HFF-Myc (cell line): ENCODE data around the gene GCSAM.

Source experiments
- DNase-seq: peaks from one replicate; pipeline ENCODE4 v3.0.0-alpha.2; 2011; ENCODE audit warnings: low read depth; ENCODE audit errors: extremely low read depth
- H3K4me3 ChIP-seq: replicated peaks from 2 replicates; pipeline ENCODE4 v1.5.1; 2011; ENCODE audit warnings: low read depth, mild to moderate bottlenecking, control low read depth, low read length
- TF ChIP-seq, protein P1 (sequence below): IDR thresholded peaks from 2 replicates; pipeline ENCODE4 v1.5.1; 2012; ENCODE audit warnings: mild to moderate bottlenecking, low read depth, low read length, control low read depth; ENCODE audit errors: missing control alignments

GCSAM gene

DNA sequence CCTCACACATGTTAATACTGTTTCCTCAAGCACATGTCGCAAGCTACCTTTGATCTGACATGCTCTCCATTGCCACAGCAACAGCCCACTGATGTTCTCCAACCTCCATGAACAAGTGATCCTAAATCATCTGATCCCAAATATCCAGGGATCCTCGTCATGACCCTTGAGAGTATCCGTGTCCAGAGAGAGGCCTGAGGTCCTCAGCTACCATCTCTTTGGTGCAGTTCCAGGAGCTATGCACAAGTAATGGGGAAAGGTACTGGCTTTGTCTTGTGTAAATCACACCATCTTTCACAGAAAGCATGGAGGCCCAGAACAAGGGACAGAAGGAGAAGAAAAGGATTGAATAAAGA, 2.4 kb downstream of the GCSAM start:
- H3K4me3 ChIP-seq, result no peak overlapping the region
- TF ChIP-seq, protein P1, sequence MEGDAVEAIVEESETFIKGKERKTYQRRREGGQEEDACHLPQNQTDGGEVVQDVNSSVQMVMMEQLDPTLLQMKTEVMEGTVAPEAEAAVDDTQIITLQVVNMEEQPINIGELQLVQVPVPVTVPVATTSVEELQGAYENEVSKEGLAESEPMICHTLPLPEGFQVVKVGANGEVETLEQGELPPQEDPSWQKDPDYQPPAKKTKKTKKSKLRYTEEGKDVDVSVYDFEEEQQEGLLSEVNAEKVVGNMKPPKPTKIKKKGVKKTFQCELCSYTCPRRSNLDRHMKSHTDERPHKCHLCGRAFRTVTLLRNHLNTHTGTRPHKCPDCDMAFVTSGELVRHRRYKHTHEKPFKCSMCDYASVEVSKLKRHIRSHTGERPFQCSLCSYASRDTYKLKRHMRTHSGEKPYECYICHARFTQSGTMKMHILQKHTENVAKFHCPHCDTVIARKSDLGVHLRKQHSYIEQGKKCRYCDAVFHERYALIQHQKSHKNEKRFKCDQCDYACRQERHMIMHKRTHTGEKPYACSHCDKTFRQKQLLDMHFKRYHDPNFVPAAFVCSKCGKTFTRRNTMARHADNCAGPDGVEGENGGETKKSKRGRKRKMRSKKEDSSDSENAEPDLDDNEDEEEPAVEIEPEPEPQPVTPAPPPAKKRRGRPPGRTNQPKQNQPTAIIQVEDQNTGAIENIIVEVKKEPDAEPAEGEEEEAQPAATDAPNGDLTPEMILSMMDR, result no peak
- no peak for DNase-seq

DNA sequence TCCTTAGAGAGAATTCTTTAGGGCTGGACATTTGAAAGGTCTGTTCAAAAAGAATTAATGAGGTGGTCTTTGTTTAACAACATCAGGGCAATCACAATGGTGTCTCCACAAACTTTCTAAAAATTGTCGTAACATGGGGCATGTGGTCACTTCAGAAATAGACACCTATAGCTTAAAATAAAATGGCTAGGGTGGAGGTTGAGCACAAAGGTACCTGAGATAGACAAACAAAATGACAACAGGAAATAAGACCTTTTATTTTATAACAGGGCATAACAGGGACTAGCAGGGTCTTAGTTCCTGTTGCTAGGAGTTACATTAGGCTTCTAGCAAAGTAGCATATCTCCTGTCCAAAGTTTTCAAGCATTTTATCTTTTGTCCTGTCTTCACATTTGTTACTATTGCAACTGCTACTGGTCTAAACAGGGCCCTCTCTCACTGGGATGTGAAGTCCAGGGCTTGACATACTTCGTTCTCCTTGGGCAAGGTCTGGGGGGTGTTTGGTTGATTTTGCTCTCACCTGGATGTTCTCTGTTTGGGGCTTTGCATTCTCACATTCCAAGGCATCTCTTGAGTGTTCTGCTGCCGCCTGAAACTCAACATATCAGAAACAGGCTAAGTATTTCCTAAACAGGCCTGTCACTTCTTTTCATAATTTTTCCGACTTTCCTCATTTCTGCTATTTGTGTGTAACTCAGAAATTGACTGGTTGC, 3.0 kb downstream of the GCSAM start:
- TF ChIP-seq, protein P1, result no peak
- H3K4me3 ChIP-seq, result no peak overlapping the region
- no peak for DNase-seq

DNA sequence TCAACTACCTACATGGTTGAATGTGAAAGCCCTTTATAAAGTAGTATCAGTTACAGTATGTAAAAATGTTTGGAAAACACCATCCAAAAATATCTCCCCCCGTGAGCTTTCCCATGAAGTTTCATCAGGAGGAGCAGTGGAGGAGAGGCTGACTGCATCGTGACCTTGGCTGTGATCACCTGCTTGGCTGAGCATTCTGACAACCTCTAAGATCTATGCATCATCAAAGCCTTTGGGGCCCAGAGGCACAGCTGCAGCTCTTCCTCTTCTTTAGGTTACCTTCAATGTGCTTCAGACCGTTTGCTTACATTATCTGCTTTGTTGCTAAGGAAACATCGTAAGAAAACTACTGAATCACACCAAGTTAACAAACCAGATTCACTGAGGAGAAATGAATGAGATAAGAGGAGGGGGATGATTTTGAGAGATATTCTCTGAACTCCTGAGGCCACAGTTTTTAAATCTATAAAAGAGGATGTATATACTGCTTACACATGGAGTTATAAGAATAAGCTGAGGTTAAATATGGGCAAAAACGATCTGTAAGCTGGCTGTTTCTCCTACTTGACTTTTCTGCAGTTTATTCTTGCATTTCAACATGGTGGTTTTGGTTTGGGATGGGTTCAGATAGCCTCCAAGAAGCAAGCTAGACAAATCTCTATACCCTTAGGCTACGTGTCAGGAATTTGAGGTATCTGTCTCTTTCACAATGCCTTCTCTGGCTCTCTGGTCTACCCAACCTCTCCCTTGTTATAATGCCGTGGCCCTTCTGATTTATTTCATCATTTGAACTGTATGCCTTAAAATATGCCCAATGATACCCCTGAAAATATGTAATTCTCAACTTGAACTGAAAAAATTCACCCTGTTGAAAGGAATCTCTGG, 4.0 kb downstream of the GCSAM start:
- DNase-seq, result no peak
- TF ChIP-seq, protein P1, result no peak
- no peak overlapping the region for H3K4me3 ChIP-seq

DNA sequence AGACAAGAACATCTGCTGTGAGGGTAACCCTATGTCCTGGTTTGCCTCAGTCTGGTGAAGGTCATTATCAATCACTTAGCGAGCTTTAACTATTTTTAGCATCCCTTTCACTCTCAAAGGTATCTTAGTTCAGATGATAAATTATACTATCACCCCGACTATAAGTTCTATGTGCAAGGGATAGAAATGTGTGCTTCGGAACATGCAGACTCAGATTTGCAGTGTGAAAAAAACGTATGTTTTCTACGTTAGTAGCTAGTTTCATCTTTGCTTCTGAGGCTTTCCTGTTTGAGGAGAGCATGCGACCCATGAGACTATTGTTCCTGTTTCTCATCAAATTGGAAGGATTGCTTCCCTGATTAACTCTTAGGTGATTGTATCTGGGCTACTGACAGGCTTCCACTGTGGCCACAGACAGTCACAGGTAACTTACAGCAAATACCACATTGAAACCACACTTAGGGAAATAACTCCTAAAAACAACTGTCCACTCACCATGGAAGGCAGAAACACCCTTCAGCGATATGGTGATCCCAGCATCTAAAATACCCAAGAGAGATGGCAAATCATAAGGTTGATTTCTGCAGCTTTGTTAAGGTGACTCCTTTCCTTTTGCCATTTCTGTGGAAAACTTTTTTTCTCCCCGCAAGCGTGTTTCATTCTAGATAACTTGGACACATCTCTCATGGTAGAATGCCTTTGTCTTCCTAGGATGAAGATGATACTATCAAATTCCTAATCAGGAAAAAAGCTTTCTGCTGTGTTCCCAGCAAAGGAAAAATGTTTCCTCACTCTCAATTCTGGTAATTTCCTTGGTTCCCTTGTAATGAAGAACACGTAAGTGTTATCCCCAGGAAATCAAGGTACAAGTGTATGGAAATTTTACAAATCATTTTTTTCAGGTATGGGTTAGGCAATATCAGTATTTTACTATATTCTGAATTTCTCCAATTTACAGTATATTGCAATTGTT, 5.2 kb downstream of the GCSAM start:
- DNase-seq, result no peak
- TF ChIP-seq, protein P1, result no peak
- no peak overlapping the region for H3K4me3 ChIP-seq

DNA sequence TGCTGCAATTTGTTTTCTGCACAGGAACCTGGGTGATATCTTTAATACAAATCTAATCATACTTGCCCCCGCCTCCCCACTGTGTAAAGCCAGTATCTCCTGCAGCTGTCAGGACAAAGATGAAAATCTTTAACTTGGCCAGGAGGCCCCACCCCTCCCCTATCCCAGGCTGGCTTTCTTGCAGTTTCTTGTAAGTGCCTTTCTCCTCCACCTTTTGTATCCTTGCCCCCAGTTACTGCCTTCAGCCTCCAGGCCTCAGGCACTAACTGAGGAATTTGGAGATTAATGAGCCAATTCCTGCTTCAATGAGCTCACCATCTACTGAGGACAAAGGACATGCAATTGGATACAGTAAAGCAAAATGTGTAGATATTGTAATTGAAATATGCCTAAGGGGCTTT, 6.5 kb downstream of the GCSAM start:
- no peak for DNase-seq
- no peak overlapping the region for H3K4me3 ChIP-seq
- TF ChIP-seq, protein P1, result no peak

DNA sequence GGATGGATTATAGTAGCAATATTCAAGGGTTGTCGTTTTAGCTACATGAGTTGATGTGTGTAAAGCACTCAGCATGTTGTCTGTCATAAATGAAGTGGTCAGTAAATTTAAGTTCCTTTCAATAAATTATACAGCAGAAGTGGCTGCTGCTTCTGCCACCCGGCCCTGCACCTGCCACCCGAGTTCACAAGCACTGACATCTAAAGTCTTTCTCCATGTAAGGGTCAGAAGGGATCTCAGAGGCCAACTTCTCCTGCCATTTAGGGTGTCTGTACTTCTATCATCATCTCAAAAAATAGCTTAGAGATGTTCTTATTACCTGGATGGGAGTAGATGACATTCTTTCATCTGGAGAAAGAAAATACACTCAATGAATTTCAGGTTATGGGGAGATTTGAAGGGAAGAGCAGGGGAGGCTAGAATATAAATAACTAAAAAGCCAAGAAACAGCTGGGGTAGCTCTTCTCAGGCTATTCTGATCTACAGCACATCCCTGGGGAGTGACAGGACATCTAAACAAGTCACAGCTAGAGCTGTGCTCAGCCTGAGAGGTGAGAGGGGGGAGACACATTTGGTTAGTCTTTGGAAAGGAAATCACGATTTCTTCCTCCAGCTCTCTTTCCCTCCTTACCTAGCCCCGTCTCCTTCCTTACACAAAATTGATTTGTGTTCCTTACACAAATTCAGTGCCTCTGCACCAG, 8.0 kb downstream of the GCSAM start:
- TF ChIP-seq, protein P1, result no peak
- no peak overlapping the region for H3K4me3 ChIP-seq
- no peak for DNase-seq
